Neural cell (in vitro differentiated cells): ENCODE data around the gene C1QTNF1.

Experiments
- CTCF ChIP-seq: fragments of 450-650 bp; IDR thresholded peaks from 2 replicates; pipeline ENCODE4 v1.5.1; 2014; ENCODE audit warnings: antibody characterized with exemption, mild to moderate bottlenecking, moderate library complexity; ENCODE audit not compliant: poor library complexity, severe bottlenecking
- POLR2AphosphoS5 ChIP-seq: IDR thresholded peaks from 2 replicates; pipeline ENCODE4 v1.6.1; 2012
- RAD21 ChIP-seq: fragments of 450-650 bp; conservative IDR thresholded peaks from 2 replicates; pipeline ENCODE4 v1.6.1; 2014; ENCODE audit warnings: antibody characterized with exemption, mild to moderate bottlenecking, moderate library complexity
- REST ChIP-seq: IDR thresholded peaks from 2 replicates; pipeline ENCODE4 v1.6.1; 2012; ENCODE audit warnings: borderline replicate concordance
- TAF1 ChIP-seq: IDR thresholded peaks from 2 replicates; pipeline ENCODE4 v1.6.1; 2012; ENCODE audit warnings: low read depth

- TF ChIP-seq CTCF (no peak), RAD21 (no peak), REST (no peak), POLR2AphosphoS5 (no peak), TAF1 (no peak)
Measured at GRCh38 chr17:78985395-78985794, 38.6 kb upstream of the C1QTNF1 start.
